Mesendoderm (in vitro differentiated cells): ENCODE results near the gene PRORP.

ENCODE experiments used
- DNase-seq: peaks from one replicate; pipeline ENCODE4 v3.0.0; 2013
- H2AK5ac ChIP-seq: 2 replicates; pipeline ENCODE4 v1.6.1; 2013; ENCODE audit warnings: low read length, inconsistent platforms
- H2BK120ac ChIP-seq: 2 replicates; pipeline ENCODE4 v1.6.1; 2013; ENCODE audit warnings: low read depth, mild to moderate bottlenecking, low read length, moderate library complexity, mixed read lengths
- H2BK15ac ChIP-seq: replicated peaks from 2 replicates; pipeline ENCODE4 v1.6.1; 2013; ENCODE audit warnings: low read depth, mild to moderate bottlenecking, moderate library complexity
- H2BK5ac ChIP-seq: 2 replicates; pipeline ENCODE4 v1.6.1; 2013; ENCODE audit warnings: low read length, inconsistent platforms
- H3K18ac ChIP-seq: 2 replicates; pipeline ENCODE4 v1.6.1; 2013; ENCODE audit warnings: mild to moderate bottlenecking, low read length, mixed read lengths
- H3K23ac ChIP-seq: one replicate; pipeline ENCODE4 v1.6.1; 2013; ENCODE audit warnings: low read length
- H3K27ac ChIP-seq: 2 replicates; pipeline ENCODE4 v1.5.1; 2013; ENCODE audit warnings: low read depth, mild to moderate bottlenecking, inconsistent platforms, low read length, moderate library complexity
- H3K27me3 ChIP-seq: 2 replicates; pipeline ENCODE4 v1.6.1; 2013; ENCODE audit warnings: low read length, control low read depth, mild to moderate bottlenecking, inconsistent platforms; ENCODE audit not compliant: insufficient read depth, poor library complexity
- H3K36me3 ChIP-seq: 2 replicates; pipeline ENCODE4 v1.6.1; 2013; ENCODE audit warnings: low read length, inconsistent platforms; ENCODE audit not compliant: control insufficient read depth, insufficient read depth
- H3K4ac ChIP-seq: one replicate; pipeline ENCODE4 v1.6.1; 2013; ENCODE audit warnings: low read depth, mild to moderate bottlenecking, low read length, moderate library complexity
- H3K4me1 ChIP-seq: 2 replicates; pipeline ENCODE4 v1.6.1; 2013; ENCODE audit warnings: low read depth, low read length, inconsistent platforms; ENCODE audit not compliant: control insufficient read depth
- H3K4me2 ChIP-seq: 2 replicates; pipeline ENCODE4 v1.6.1; 2013; ENCODE audit warnings: low read length
- H3K4me3 ChIP-seq: 2 replicates; pipeline ENCODE4 v1.5.1; 2013; ENCODE audit warnings: mild to moderate bottlenecking, low read length
- H3K56ac ChIP-seq: one replicate; pipeline ENCODE4 v1.6.1; 2013; ENCODE audit warnings: low read length
- H3K79me1 ChIP-seq: 2 replicates; pipeline ENCODE4 v1.6.1; 2013; ENCODE audit warnings: low read length, inconsistent platforms
- H3K79me2 ChIP-seq: 2 replicates; pipeline ENCODE4 v1.6.1; 2013; ENCODE audit warnings: mild to moderate bottlenecking, low read length; ENCODE audit not compliant: control insufficient read depth, insufficient read depth
- H3K9ac ChIP-seq: 2 replicates; pipeline ENCODE4 v1.6.1; 2013; ENCODE audit warnings: low read length, inconsistent platforms
- H4K5ac ChIP-seq: one replicate; pipeline ENCODE4 v1.6.1; 2013; ENCODE audit warnings: low read length
- H4K8ac ChIP-seq: one replicate; pipeline ENCODE4 v1.6.1; 2013; ENCODE audit warnings: low read depth, mild to moderate bottlenecking, control low read depth, low read length, moderate library complexity
- WGBS: extraction: QIAGEN DNeasy Blood & Tissue Kit; methylation state at CpG from one replicate; pipeline ENCODE4 v1.1.7; 2013; ENCODE audit warnings: low lambda C conversion rate, missing lambda C conversion rate; ENCODE audit not compliant: insufficient coverage; ENCODE audit errors: extremely low coverage; 5-methylcytosine and 5-hydroxymethylcytosine counted together

PRORP gene

GRCh38 chr14:35114036-35114435 lies 8.3 kb upstream of the PRORP start:
- no peak overlapping the region for H3K4me2 ChIP-seq
- no peak overlapping the region for H3K23ac ChIP-seq
- H2BK120ac ChIP-seq, result no peak overlapping the region
- no peak overlapping the region for H3K18ac ChIP-seq
- H3K79me1 ChIP-seq, result no peaks in the 10 kb centered on the region
- H3K9ac ChIP-seq, result no peak overlapping the region
- H3K27me3 ChIP-seq, result no peaks in the 10 kb centered on the region
- H3K4me3 ChIP-seq, result no peak overlapping the region
- H3K27ac ChIP-seq, result no peak overlapping the region
- H2BK5ac ChIP-seq, result no peak overlapping the region
- no peak overlapping the region for H4K8ac ChIP-seq
- H3K4ac ChIP-seq, result no peak overlapping the region
- H3K4me1 ChIP-seq, result peaks cover 1% of the 10 kb centered on the region
- no peak overlapping the region for H2AK5ac ChIP-seq
- DNase-seq, result peak; percentile 9
- no peak overlapping the region for H4K5ac ChIP-seq
- no peaks in the 10 kb centered on the region for H3K36me3 ChIP-seq
- no peaks in the 10 kb centered on the region for H3K79me2 ChIP-seq
- no CpG with 5 or more reads among the region's 2 CpGs for WGBS
- H3K56ac ChIP-seq, result no peak overlapping the region
- H2BK15ac ChIP-seq, result no peak overlapping the region

DNA sequence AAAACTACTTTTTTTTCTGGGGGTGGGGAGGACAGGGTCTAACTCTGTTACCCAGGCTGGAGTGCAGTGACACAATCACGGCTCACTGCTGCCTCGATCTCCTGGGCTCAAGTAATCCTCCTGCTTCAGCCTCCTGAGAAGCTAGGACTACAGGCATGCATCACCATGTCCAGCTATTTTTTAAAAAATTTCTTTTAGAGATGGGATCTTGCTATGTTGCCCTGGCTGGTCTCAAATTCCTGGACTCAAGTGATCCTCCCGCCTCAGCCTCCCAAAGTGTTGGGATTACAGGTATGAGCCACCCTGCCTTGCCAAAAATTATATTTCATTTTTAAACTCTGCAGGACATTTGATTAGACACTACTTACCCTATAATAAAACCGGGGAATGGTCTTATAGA lies 6.1 kb upstream of the PRORP start:
- Histone ChIP-seq H3K27ac (no peak overlapping the region), H3K27me3 (no peaks in the 10 kb centered on the region), H3K4me3 (no peak overlapping the region), H2BK120ac (no peak overlapping the region), H2BK15ac (no peak overlapping the region), H2BK5ac (no peak overlapping the region), H3K79me2 (no peaks in the 10 kb centered on the region), H4K8ac (no peak overlapping the region), H2AK5ac (no peak overlapping the region), H3K18ac (no peak overlapping the region), H3K9ac (no peak overlapping the region), H3K4me2 (no peak overlapping the region), H3K4ac (no peak overlapping the region), H3K36me3 (no peaks in the 10 kb centered on the region), H3K56ac (no peak overlapping the region), H3K23ac (no peak overlapping the region), H4K5ac (no peak overlapping the region), H3K4me1 (peaks cover 1% of the 10 kb centered on the region), H3K79me1 (no peaks in the 10 kb centered on the region)
- no peak for DNase-seq
- no CpG with 5 or more reads among the region's 4 CpGs for WGBS

GRCh38 chr14:35117112-35117511 lies 5.2 kb upstream of the PRORP start:
- Histone ChIP-seq H4K5ac (no peak overlapping the region), H4K8ac (no peak overlapping the region), H3K4me3 (no peak overlapping the region), H2BK120ac (no peak overlapping the region), H3K79me1 (no peaks in the 10 kb centered on the region), H3K56ac (no peak overlapping the region), H3K4me2 (no peak overlapping the region), H3K9ac (no peak overlapping the region), H3K36me3 (no peaks in the 10 kb centered on the region), H3K4ac (no peak overlapping the region), H3K27me3 (no peaks in the 10 kb centered on the region), H3K18ac (no peak overlapping the region), H2AK5ac (no peak overlapping the region), H2BK15ac (no peak overlapping the region), H3K27ac (no peak overlapping the region), H3K79me2 (no peaks in the 10 kb centered on the region), H3K23ac (peak overlapping the region; percentile 45), H3K4me1 (peaks cover 1% of the 10 kb centered on the region), H2BK5ac (no peak overlapping the region)
- no CpG with 5 or more reads among the region's 2 CpGs for WGBS
- no peak for DNase-seq

DNA sequence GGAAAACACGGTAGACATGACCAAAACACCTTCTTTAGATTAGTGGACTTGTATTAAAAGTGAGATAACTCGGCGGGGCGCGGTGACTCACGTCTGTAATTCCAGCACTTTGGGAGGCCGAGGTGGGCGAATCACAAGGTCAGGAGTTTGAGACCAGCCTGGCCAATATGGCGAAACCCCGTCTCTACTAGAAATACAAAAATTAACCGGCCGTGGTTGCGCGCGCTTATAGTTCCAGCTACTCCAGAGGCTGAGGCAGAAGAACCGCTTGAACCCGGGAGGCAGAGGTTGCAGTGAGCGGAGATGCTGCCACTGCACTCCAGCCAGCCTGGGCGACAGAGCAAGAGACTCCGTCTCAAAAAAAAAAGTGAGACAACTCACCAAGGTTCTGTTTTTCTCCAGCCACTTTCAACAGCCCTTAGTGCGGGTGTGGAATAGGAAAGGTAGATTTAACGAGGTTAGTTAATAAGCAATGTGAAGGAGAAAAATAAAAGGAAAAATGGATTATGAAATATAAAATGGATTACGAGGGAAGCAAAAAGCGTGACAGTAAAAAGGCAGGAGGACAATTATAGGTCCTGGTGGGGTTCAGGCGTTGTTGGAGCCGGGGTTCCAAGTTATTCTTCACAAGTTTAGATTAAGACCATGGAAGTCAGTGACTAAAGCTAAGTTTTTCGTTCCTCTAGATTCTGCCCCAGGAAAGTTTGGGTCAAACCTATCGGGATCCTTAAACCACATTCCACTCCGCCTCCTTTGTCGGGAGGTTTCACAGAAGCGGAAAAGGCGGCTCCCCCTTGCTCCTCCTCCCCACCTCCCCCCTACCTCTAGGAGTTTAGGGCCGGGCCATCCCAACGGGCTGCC lies 1.1 kb upstream of the PRORP start:
- no peaks in the 10 kb centered on the region for H3K79me2 ChIP-seq
- H3K23ac ChIP-seq, result no peak overlapping the region
- peaks cover 1% of the 10 kb centered on the region for H3K4me1 ChIP-seq
- no peak overlapping the region for H4K5ac ChIP-seq
- H2BK15ac ChIP-seq, result no peak overlapping the region
- peak overlapping the region; percentile 100 for H3K56ac ChIP-seq
- H3K27ac ChIP-seq, result peak overlapping the region; percentile 58
- H4K8ac ChIP-seq, result no peak overlapping the region
- H3K4me2 ChIP-seq, result peak overlapping the region; percentile 64
- no peak overlapping the region for H2AK5ac ChIP-seq
- no peak overlapping the region for H3K4ac ChIP-seq
- 100% methylated on average over 3 of the region's 34 CpGs for WGBS
- no peak for DNase-seq
- no peak overlapping the region for H2BK5ac ChIP-seq
- no peak overlapping the region for H3K18ac ChIP-seq
- peaks cover under 1% of the 10 kb centered on the region for H3K79me1 ChIP-seq
- peak overlapping the region; percentile 100 for H3K4me3 ChIP-seq
- H3K36me3 ChIP-seq, result no peaks in the 10 kb centered on the region
- no peaks in the 10 kb centered on the region for H3K27me3 ChIP-seq
- H3K9ac ChIP-seq, result peak overlapping the region; percentile 99
- H2BK120ac ChIP-seq, result no peak overlapping the region

GRCh38 chr14:35122696-35123387 lies 490 bp downstream of the PRORP start:
- WGBS, result no CpG with 5 or more reads among the region's 23 CpGs
- Histone ChIP-seq H3K56ac (peak overlapping the region; percentile 100), H3K4me2 (peak overlapping the region; percentile 92), H3K79me2 (no peaks in the 10 kb centered on the region), H4K5ac (no peak overlapping the region), H3K9ac (peak overlapping the region; percentile 99), H4K8ac (no peak overlapping the region), H3K23ac (no peak overlapping the region), H3K36me3 (no peaks in the 10 kb centered on the region), H3K27ac (peak overlapping the region; percentile 58), H3K27me3 (no peaks in the 10 kb centered on the region), H3K18ac (peak overlapping the region; percentile 7), H3K4ac (no peak overlapping the region), H2BK5ac (no peak overlapping the region), H2BK15ac (no peak overlapping the region), H3K4me1 (peaks cover 1% of the 10 kb centered on the region), H3K4me3 (peak overlapping the region; percentile 100), H2AK5ac (no peak overlapping the region), H2BK120ac (no peak overlapping the region), H3K79me1 (peaks cover 2% of the 10 kb centered on the region)
- DNase-seq, result peak; percentile 74
